ENCODE measurements around the gene ARAP1. TPM values are rescaled to one million over a fixed set of nuclear protein-coding genes. Genes with fewer than 3 reads are reported as not detected.
A peak's percentile ranks its signal among the peaks of the same experiment; 100 is the strongest.

ARAP1 gene
- total and polyA plus RNA-seq, 3 experiments from 2014 or later = 39.8 to 64.0 (median 61.2) TPM

DNA sequence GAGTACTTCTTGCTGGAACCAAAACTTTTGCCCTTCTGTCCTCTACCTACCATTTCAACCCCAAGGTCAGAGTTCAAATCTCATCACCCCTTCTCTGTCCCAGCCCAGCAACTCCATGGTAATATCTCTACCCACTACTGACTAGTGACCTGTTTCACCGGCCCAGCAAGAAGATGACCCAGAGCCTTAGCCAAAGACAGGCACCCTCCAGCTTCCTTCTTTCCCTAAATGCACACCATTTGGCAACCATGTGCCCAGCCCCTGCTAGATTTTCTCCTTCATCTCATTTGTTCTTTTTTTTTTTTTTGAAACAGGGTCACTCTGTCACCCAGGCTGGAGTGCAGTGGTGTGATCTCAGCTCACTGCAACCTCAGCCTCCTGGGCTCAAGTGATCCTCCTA, 14.9 kb downstream of the ARAP1 start:
- Mint-ChIP-seq H3K27ac (peak overlapping the region; percentile 97 to 100 (median 98)), H3K4me3 (peak overlapping the region; percentile 9 to 80 (median 60)), H3K27me3 (no peaks in the 10 kb centered on the region), H3K36me3 (peaks cover 0 to 2% (median 0%) of the 10 kb centered on the region in 3 donors), H3K4me1 (peaks cover 60 to 82% (median 62%) of the 10 kb centered on the region in 3 donors), H3K9me3 (no peaks in the 10 kb centered on the region)
- CTCF ChIA-PET = interaction anchor here (2.4 to 2.9 kb wide), 2 partner anchors 12 to 56 kb away, joined by 14 to 15 read pairs; partner anchors contain the start of gene STARD10
- H3K4me3 ChIP-seq (ENCODE audit: low read length) = peak overlapping the region; percentile 32
- no peaks in the 10 kb centered on the region for H3K9me3 ChIP-seq (ENCODE audit: low read length)
- no peak for DNase-seq
- POLR2A ChIA-PET = interaction anchor here (1.0 to 1.3 kb wide), 2 partner anchors 15 to 76 kb away, joined by 3 to 8 read pairs; no protein-coding TSS in a partner anchor
- peaks cover 2% of the 10 kb centered on the region for H3K36me3 ChIP-seq (ENCODE audit: insufficient read depth, low read length)
- peak overlapping the region; percentile 81 for H3K27ac ChIP-seq (ENCODE audit: low read depth, low read length)
- no peaks in the 10 kb centered on the region for H3K27me3 ChIP-seq (ENCODE audit: insufficient read depth, low read length, poor library complexity, severe bottlenecking)
- peaks cover 71% of the 10 kb centered on the region for H3K4me1 ChIP-seq (ENCODE audit: insufficient read depth, low read length)

DNA sequence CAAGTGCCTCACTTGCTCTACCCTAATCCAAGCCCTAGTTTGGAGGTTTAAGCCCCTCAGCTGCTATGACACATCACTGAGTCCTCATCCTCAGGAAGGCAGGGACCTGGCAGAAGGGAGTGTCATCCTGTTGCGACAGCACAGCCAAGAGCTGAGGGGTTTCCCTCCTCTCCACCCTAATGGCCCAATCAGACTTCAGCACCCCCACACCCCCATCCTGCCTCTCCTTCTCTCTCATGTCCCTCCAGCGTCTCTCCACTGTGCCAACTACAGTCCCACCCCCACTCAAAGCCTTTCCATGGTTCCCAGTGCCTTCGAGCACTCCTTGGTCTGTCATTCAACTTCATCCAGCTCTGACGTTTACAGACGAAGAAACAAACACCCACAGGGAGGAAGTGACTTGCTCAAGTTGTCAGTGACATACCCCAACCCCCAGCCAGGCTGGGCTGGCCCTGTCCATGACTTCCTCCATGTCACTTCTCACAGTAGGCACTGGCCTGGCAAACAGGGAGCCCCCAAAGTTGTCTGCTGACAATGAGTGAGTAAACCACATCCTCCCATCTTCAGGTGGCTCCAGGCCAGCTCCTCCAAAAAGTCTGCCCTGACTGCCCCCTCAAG, 15.6 kb downstream of the ARAP1 start:
- Histone ChIP-seq H3K27me3 (ENCODE audit: insufficient read depth, low read length, poor library complexity, severe bottlenecking) (no peaks in the 10 kb centered on the region), H3K9me3 (ENCODE audit: low read length) (no peaks in the 10 kb centered on the region), H3K27ac (ENCODE audit: low read depth, low read length) (peak overlapping the region; percentile 81), H3K4me3 (ENCODE audit: low read length) (peak overlapping the region; percentile 32), H3K36me3 (ENCODE audit: insufficient read depth, low read length) (peaks cover 3% of the 10 kb centered on the region), H3K4me1 (ENCODE audit: insufficient read depth, low read length) (peaks cover 63% of the 10 kb centered on the region)
- H3K36me3 Mint-ChIP-seq = peaks cover 1 to 3% (median 1%) of the 10 kb centered on the region in 3 donors
- ChIA-PET CTCF (interaction anchor here (1.2 to 2.9 kb wide), 3 partner anchors 11 to 74 kb away, joined by 3 to 15 read pairs (median 14); partner anchors contain the start of gene STARD10), POLR2A (interaction anchor here (0.8 to 1.3 kb wide), 4 partner anchors 11 to 549 kb away, joined by 3 to 8 read pairs (median 3); partner anchors contain the start of gene ARAP1)
- H3K9me3 Mint-ChIP-seq = no peaks in the 10 kb centered on the region
- peak overlapping the region; percentile 9 to 89 (median 61) for H3K4me3 Mint-ChIP-seq
- peaks cover 52 to 76% (median 55%) of the 10 kb centered on the region in 3 donors for H3K4me1 Mint-ChIP-seq
- no peaks in the 10 kb centered on the region for H3K27me3 Mint-ChIP-seq
- peak overlapping the region; percentile 97 to 100 (median 98) for H3K27ac Mint-ChIP-seq
- peak; percentile 66 to 89 (median 84) for DNase-seq

DNA sequence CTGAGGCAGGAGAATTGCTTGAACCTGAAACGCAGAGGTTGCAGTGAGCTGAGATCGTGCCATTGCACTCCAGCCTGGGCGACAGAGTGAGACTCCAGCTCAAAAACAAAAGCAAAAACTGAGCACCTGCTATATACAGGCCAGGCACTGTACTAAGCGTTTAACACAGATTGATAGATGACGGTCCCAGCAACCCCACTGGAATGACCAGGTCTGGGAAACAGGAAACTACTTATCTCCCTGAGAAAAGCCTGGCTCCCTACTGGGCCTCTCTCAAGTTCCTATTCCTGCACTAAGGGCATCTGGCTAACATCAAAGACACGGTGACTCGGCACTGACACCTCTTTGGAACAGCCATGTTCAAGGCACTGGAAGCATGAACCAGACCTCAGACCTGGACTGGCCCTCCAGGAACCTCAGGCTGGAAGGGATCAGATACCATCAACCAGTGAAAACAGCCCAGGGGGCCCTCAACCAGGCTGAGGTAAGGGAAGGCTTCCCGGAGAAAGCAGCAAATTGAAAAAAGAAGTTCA, 16.6 kb downstream of the ARAP1 start:
- H3K27me3 Mint-ChIP-seq = no peaks in the 10 kb centered on the region
- ChIA-PET POLR2A (interaction anchor here (0.6 to 1.2 kb wide), 2 partner anchors 14 to 17 kb away, joined by 3 read pairs; partner anchors contain the start of gene ARAP1), CTCF (interaction anchor here (1.2 to 2.9 kb wide), 2 partner anchors 10 to 16 kb away, joined by 3 to 14 read pairs; no protein-coding TSS in a partner anchor)
- H3K4me3 ChIP-seq (ENCODE audit: low read length) = no peak overlapping the region
- no peak overlapping the region for H3K4me3 Mint-ChIP-seq
- H3K27ac ChIP-seq (ENCODE audit: low read depth, low read length) = peak overlapping the region; percentile 81
- H3K4me1 ChIP-seq (ENCODE audit: insufficient read depth, low read length) = peaks cover 53% of the 10 kb centered on the region
- H3K36me3 Mint-ChIP-seq = peaks cover 4 to 10% (median 9%) of the 10 kb centered on the region in 3 donors
- H3K27ac Mint-ChIP-seq = peak overlapping the region; percentile 61 to 100 (median 96)
- DNase-seq = no peak
- peaks cover 3% of the 10 kb centered on the region for H3K36me3 ChIP-seq (ENCODE audit: insufficient read depth, low read length)
- H3K27me3 ChIP-seq (ENCODE audit: insufficient read depth, low read length, poor library complexity, severe bottlenecking) = no peaks in the 10 kb centered on the region
- peaks cover 43 to 70% (median 48%) of the 10 kb centered on the region in 3 donors for H3K4me1 Mint-ChIP-seq
- no peaks in the 10 kb centered on the region for H3K9me3 ChIP-seq (ENCODE audit: low read length)
- H3K9me3 Mint-ChIP-seq = no peaks in the 10 kb centered on the region

DNA sequence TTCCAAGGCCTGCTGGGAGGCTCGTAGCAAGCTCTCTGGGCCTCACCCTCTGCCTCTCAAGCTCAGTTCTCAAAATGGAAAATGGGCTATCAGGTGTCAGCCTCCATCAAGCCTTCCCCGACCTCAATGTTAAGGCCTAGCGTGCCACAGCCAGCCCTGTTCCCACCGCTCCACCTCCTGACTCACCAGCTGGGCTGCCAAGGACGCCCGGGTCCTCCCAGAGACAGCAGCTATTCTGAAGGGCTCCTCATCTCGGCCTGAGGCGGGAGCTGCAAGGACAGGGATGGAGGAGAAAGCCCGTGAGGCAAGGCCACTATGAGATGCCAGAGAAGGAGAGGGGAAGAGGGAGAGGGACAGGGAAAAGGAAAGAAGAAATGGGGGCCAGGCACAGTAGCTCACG, 19.9 kb downstream of the ARAP1 start:
- Mint-ChIP-seq H3K4me1 (peaks cover 28 to 54% (median 34%) of the 10 kb centered on the region in 3 donors), H3K27ac (peak overlapping the region in 6 of 8 donors; percentile 57 to 96 (median 74)), H3K36me3 (peaks cover 8 to 24% (median 12%) of the 10 kb centered on the region in 3 donors), H3K4me3 (no peak overlapping the region), H3K27me3 (no peaks in the 10 kb centered on the region), H3K9me3 (no peaks in the 10 kb centered on the region)
- peaks cover 3% of the 10 kb centered on the region for H3K36me3 ChIP-seq (ENCODE audit: insufficient read depth, low read length)
- no peak for DNase-seq
- peaks cover 21% of the 10 kb centered on the region for H3K4me1 ChIP-seq (ENCODE audit: insufficient read depth, low read length)
- no peak overlapping the region for H3K27ac ChIP-seq (ENCODE audit: low read depth, low read length)
- POLR2A ChIA-PET = no interaction called here
- H3K27me3 ChIP-seq (ENCODE audit: insufficient read depth, low read length, poor library complexity, severe bottlenecking) = no peaks in the 10 kb centered on the region
- H3K4me3 ChIP-seq (ENCODE audit: low read length) = no peak overlapping the region
- no peaks in the 10 kb centered on the region for H3K9me3 ChIP-seq (ENCODE audit: low read length)
- CTCF ChIA-PET = interaction anchor here (1.1 kb wide), 2 partner anchors 114 to 447 kb away, joined by 3 read pairs; no protein-coding TSS in a partner anchor

DNA sequence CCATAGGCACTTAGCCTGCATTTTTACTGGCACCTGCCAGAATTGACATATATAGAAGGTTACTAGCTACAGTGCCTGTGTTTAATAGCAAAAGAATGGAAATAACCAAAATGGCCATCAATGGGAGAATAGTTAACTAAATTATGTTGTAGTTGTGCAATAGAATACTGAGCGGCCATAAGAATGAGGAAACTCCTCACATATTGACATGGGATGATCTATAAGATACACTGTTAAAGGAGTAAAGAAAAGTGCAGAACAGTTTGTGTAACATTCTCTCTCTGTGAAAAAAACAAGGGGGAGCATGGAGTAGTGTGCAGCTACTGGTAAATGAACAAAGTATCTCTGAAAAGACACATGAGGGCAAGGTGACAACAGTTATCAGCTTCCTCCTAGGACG, 21.5 kb downstream of the ARAP1 start:
- H3K27ac ChIP-seq (ENCODE audit: low read depth, low read length) = no peak overlapping the region
- no peak overlapping the region for H3K4me3 ChIP-seq (ENCODE audit: low read length)
- H3K27me3 ChIP-seq (ENCODE audit: insufficient read depth, low read length, poor library complexity, severe bottlenecking) = no peaks in the 10 kb centered on the region
- ChIA-PET CTCF (no interaction called here), POLR2A (no interaction called here)
- DNase-seq = no peak
- H3K9me3 ChIP-seq (ENCODE audit: low read length) = no peaks in the 10 kb centered on the region
- Mint-ChIP-seq H3K9me3 (no peaks in the 10 kb centered on the region), H3K36me3 (peaks cover 8 to 35% (median 12%) of the 10 kb centered on the region in 3 donors), H3K27ac (peak overlapping the region in 7 of 8 donors; percentile 73 to 95 (median 84)), H3K27me3 (peaks cover 0 to under 1% of the 10 kb centered on the region in 2 donors), H3K4me3 (no peak overlapping the region), H3K4me1 (peaks cover 15 to 48% (median 20%) of the 10 kb centered on the region in 3 donors)
- peaks cover 5% of the 10 kb centered on the region for H3K4me1 ChIP-seq (ENCODE audit: insufficient read depth, low read length)
- H3K36me3 ChIP-seq (ENCODE audit: insufficient read depth, low read length) = peaks cover 8% of the 10 kb centered on the region

DNA sequence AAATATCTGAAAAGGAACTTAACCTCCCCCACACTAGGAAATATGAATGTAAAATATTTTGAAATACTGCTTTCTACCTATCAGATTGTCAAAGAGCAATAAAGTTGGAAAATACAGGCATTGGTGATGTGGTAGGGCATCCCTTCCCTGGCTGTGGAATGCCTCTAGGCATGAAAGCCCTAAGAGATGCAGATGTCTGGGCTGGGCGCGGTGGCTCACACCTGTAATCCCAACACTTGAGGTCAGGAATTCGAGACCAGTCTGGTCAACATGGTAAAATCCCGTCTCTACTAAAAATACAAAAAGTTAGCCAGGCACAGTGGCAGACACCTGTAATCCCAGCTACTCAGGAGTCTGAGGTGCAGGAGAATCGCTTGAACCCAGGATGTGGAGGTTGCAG, 22.0 kb downstream of the ARAP1 start:
- Mint-ChIP-seq H3K9me3 (no peaks in the 10 kb centered on the region), H3K4me1 (peaks cover 19 to 48% (median 23%) of the 10 kb centered on the region in 3 donors), H3K4me3 (no peak overlapping the region), H3K27ac (peak overlapping the region in 6 of 8 donors; percentile 65 to 86 (median 78)), H3K36me3 (peaks cover 8 to 40% (median 13%) of the 10 kb centered on the region in 3 donors), H3K27me3 (peaks cover 0 to 2% of the 10 kb centered on the region in 2 donors)
- no peaks in the 10 kb centered on the region for H3K27me3 ChIP-seq (ENCODE audit: insufficient read depth, low read length, poor library complexity, severe bottlenecking)
- CTCF ChIA-PET = interaction anchor here (1.7 kb wide), 1 partner anchor 63 kb away, joined by 4 read pairs; no protein-coding TSS in a partner anchor
- H3K4me1 ChIP-seq (ENCODE audit: insufficient read depth, low read length) = peaks cover 4% of the 10 kb centered on the region
- H3K27ac ChIP-seq (ENCODE audit: low read depth, low read length) = no peak overlapping the region
- POLR2A ChIA-PET = interaction anchor here (0.7 kb wide), 1 partner anchor 22 kb away, joined by 4 read pairs; the partner anchor contains the start of gene ARAP1
- no peak for DNase-seq
- peaks cover 8% of the 10 kb centered on the region for H3K36me3 ChIP-seq (ENCODE audit: insufficient read depth, low read length)
- no peaks in the 10 kb centered on the region for H3K9me3 ChIP-seq (ENCODE audit: low read length)
- no peak overlapping the region for H3K4me3 ChIP-seq (ENCODE audit: low read length)

DNA sequence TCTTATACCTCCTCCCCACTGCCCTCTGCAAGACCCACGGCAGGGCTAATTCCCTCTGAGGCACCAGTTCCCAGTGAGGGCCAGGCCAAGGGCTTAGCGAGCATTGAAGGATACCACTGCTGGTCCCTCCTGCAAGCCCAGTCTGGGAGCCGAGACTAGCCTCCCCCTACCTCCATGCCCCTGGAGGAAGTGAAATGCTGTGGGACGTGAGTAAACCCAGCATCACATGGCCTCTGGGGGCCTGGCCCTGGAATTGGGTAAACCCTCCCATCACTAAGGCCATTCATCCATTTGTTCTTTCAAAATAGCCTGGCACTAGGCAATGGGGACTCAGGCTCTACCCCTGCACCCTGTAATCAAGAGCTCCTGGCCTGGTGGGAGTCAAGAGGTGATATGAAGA, 24.7 kb downstream of the ARAP1 start:
- no peak overlapping the region for H3K4me3 Mint-ChIP-seq
- H3K27me3 Mint-ChIP-seq = peaks cover 0 to 4% of the 10 kb centered on the region in 2 donors
- H3K9me3 ChIP-seq (ENCODE audit: low read length) = no peaks in the 10 kb centered on the region
- no peak overlapping the region for H3K27ac ChIP-seq (ENCODE audit: low read depth, low read length)
- peaks cover 29 to 61% (median 33%) of the 10 kb centered on the region in 3 donors for H3K4me1 Mint-ChIP-seq
- peaks cover 8% of the 10 kb centered on the region for H3K36me3 ChIP-seq (ENCODE audit: insufficient read depth, low read length)
- ChIA-PET CTCF (interaction anchor here (0.8 to 1.3 kb wide), 4 partner anchors 12 to 415 kb away, joined by 3 to 4 read pairs (median 3); partner anchors contain the start of gene FCHSD2), POLR2A (no interaction called here)
- no peak overlapping the region for H3K4me3 ChIP-seq (ENCODE audit: low read length)
- peaks cover 16% of the 10 kb centered on the region for H3K4me1 ChIP-seq (ENCODE audit: insufficient read depth, low read length)
- H3K27ac Mint-ChIP-seq = peak overlapping the region; percentile 2 to 80 (median 62)
- H3K36me3 Mint-ChIP-seq = peaks cover 8 to 45% (median 13%) of the 10 kb centered on the region in 3 donors
- no peaks in the 10 kb centered on the region for H3K27me3 ChIP-seq (ENCODE audit: insufficient read depth, low read length, poor library complexity, severe bottlenecking)
- peaks cover 0 to 1% (median 0%) of the 10 kb centered on the region in 5 donors for H3K9me3 Mint-ChIP-seq
- DNase-seq = no peak

All from CD8-positive, alpha-beta memory T cell (primary cell).